OCI-LY3 (cell line): ENCODE measurements around the gene IQCE.

Experiments used
- EZH2phosphoT487 ChIP-seq: fragments of 200-600 bp; shearing (Covaris generic); IDR thresholded peaks from 2 replicates; pipeline ENCODE4 v1.6.1; 2018; ENCODE audit warnings: antibody characterized with exemption, mixed run types, low read depth
- TF ChIP-seq, protein P1 (sequence below): fragments of 200-600, 300-600 bp; sonication (generic); IDR thresholded peaks from 2 replicates; pipeline ENCODE4 v1.5.1; 2014; ENCODE audit warnings: antibody characterized with exemption, low read length, low read depth

DNA sequence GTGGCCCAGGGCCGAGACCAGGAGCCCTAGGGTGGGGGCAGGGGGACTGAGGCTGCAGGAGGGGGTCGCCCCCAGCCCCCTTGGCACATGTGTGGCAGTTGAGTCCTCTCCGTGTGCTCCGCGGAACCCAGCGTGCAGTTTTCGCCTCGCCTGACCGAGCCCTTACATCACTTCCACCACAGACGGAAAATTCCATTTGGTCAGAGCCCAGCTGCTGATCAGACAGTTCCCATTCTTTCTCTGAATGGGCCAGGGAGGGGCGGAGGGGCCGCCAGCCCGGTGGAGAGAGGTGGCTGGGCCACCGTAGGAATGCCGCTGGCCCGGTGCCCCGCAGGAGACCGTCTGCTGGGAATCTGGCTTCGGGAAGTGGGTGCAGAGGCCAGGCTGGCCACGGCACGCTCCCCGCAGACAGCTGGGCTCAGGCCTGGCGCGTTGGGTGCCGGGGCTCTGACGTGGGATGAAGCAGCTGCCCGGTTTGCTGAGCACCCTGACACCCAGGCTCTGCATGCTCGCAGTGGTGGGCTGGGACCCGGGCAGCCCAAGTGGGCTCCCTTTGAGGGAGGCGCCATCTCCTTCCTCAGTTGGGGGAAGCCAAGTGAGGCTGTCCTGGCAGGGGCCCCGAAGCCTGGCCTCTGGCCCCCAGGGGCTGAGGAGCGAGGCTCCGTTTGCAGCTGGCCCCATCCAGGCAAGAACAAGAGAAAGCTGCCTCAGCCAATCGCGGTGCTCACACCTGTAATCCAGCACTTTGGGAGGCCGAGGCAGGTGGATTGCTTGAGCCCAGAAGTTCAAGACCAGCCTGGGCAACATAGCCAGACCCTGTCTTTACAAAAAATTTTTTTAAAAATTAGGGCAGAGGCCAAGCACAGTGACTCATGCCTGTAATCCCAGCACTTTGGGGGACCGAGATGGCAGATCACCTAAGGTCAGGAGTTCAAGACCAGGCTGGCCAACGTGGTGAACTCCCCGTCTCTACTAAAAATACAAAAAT is 82.9 kb downstream of the IQCE start:
- TF ChIP-seq, protein P1, sequence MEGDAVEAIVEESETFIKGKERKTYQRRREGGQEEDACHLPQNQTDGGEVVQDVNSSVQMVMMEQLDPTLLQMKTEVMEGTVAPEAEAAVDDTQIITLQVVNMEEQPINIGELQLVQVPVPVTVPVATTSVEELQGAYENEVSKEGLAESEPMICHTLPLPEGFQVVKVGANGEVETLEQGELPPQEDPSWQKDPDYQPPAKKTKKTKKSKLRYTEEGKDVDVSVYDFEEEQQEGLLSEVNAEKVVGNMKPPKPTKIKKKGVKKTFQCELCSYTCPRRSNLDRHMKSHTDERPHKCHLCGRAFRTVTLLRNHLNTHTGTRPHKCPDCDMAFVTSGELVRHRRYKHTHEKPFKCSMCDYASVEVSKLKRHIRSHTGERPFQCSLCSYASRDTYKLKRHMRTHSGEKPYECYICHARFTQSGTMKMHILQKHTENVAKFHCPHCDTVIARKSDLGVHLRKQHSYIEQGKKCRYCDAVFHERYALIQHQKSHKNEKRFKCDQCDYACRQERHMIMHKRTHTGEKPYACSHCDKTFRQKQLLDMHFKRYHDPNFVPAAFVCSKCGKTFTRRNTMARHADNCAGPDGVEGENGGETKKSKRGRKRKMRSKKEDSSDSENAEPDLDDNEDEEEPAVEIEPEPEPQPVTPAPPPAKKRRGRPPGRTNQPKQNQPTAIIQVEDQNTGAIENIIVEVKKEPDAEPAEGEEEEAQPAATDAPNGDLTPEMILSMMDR, result no peak
- TF ChIP-seq EZH2phosphoT487, result no peak
